H4 (cell line): ENCODE results near the gene EFEMP1. TPM values are rescaled to one million over a fixed set of nuclear protein-coding genes. Genes with fewer than 3 reads are reported as not detected.
A peak's percentile ranks its signal among the peaks of the same experiment; 100 is the strongest.

Experiments used
- DNase-seq: peaks from one replicate; pipeline ENCODE4 v3.0.0-alpha.2; 2015; ENCODE audit warnings: low spot score
- total RNA-seq: library from RNA; depleted of rRNA; stranded (reverse); fragments of >200 nt; shearing (Covaris generic); gene quantifications from 2 replicates; pipeline ENCODE4 v1.2.3, GENCODE V29; 2014; rRNA removed

The EFEMP1 gene
- total RNA-seq: 0.51 and 2.0 TPM in 2 replicates

GRCh38 chr2:55923091-55923981 is at the start of gene EFEMP1:
EFEMP1 (minus strand) TSS chr2:55923782; CDS start chr2:55922440, 1,342 bp downstream.
- no peak for DNase-seq

- no peak for DNase-seq
Measured at GRCh38 chr2:55970500-55970899, 46.9 kb upstream of the EFEMP1 start.

GRCh38 chr2:55968941-55969340 is 45.4 kb upstream of the EFEMP1 start:
- DNase-seq: no peak

- no peak for DNase-seq
Measured at GRCh38 chr2:55966401-55967118, 43.0 kb upstream of the EFEMP1 start.

- DNase-seq: no peak
Measured at GRCh38 chr2:55965966-55966365, 42.4 kb upstream of the EFEMP1 start.

GRCh38 chr2:55965276-55965675 is 41.7 kb upstream of the EFEMP1 start:
- DNase-seq: no peak

- DNase-seq: no peak
Measured at GRCh38 chr2:55962915-55963314, 39.3 kb upstream of the EFEMP1 start.

GRCh38 chr2:55961318-55961911 is 37.8 kb upstream of the EFEMP1 start:
- peak; percentile 42 for DNase-seq

- DNase-seq: no peak
Measured at GRCh38 chr2:55958756-55959155, 35.2 kb upstream of the EFEMP1 start.

GRCh38 chr2:55957142-55957541 is 33.6 kb upstream of the EFEMP1 start:
- no peak for DNase-seq

- peak; percentile 33 for DNase-seq
Measured at GRCh38 chr2:55954306-55955035, 30.9 kb upstream of the EFEMP1 start.

GRCh38 chr2:55952415-55952814 is 28.8 kb upstream of the EFEMP1 start:
- no peak for DNase-seq

- no peak for DNase-seq
Measured at GRCh38 chr2:55951533-55951932, 28.0 kb upstream of the EFEMP1 start.

GRCh38 chr2:55949613-55950012 is 26.0 kb upstream of the EFEMP1 start:
- no peak for DNase-seq

GRCh38 chr2:55949211-55949610 is 25.6 kb upstream of the EFEMP1 start:
- DNase-seq: no peak

- no peak for DNase-seq
Measured at GRCh38 chr2:55948176-55948923, 24.8 kb upstream of the EFEMP1 start.

- DNase-seq: no peak
Measured at GRCh38 chr2:55947752-55948151, 24.2 kb upstream of the EFEMP1 start.

- no peak for DNase-seq
Measured at GRCh38 chr2:55946793-55947192, 23.2 kb upstream of the EFEMP1 start.

- no peak for DNase-seq
Measured at GRCh38 chr2:55943466-55943865, 19.9 kb upstream of the EFEMP1 start.

GRCh38 chr2:55936351-55936750 is 12.8 kb upstream of the EFEMP1 start:
- DNase-seq: no peak

- DNase-seq: no peak
Measured at GRCh38 chr2:55934337-55934736, 10.8 kb upstream of the EFEMP1 start.
